Measurements from ENCODE around the gene PARVG. TPM values are rescaled to one million over a fixed set of nuclear protein-coding genes. Genes with fewer than 3 reads are reported as not detected.
A peak's percentile ranks its signal among the peaks of the same experiment; 100 is the strongest.

Gene PARVG, protein sequence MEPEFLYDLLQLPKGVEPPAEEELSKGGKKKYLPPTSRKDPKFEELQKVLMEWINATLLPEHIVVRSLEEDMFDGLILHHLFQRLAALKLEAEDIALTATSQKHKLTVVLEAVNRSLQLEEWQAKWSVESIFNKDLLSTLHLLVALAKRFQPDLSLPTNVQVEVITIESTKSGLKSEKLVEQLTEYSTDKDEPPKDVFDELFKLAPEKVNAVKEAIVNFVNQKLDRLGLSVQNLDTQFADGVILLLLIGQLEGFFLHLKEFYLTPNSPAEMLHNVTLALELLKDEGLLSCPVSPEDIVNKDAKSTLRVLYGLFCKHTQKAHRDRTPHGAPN
- polyA plus RNA-seq (2012; ENCODE audit: insufficient read depth, insufficient read length): 87.6 TPM

- peak within 1 kb of the TSS; percentile 85 for H3K4me3 ChIP-seq (ENCODE audit: low read length)
- peak; percentile 59 for DNase-seq (ENCODE audit: low read depth, low spot score)
These were observed at the start of gene PARVG for GRCh38 chr22:44180706-44181032. Gene PARVG (plus strand): TSS chr22:44180925. CDS start chr22:44183330, 2,405 bp downstream.

- no peak for DNase-seq (ENCODE audit: low read depth, low spot score)
These were observed 49.3 kb upstream of the PARVG start for GRCh38 chr22:44131412-44131811.

GRCh38 chr22:44131989-44132685 is 48.6 kb upstream of the PARVG start:
- H3K4me3 ChIP-seq (ENCODE audit: low read length): no peak overlapping the region
- DNase-seq (ENCODE audit: low read depth, low spot score): no peak

More at GRCh38 chr22:44131412-44131811, 49.3 kb upstream of the PARVG start:
- H3K4me3 ChIP-seq (ENCODE audit: low read length): no peak overlapping the region

DNA sequence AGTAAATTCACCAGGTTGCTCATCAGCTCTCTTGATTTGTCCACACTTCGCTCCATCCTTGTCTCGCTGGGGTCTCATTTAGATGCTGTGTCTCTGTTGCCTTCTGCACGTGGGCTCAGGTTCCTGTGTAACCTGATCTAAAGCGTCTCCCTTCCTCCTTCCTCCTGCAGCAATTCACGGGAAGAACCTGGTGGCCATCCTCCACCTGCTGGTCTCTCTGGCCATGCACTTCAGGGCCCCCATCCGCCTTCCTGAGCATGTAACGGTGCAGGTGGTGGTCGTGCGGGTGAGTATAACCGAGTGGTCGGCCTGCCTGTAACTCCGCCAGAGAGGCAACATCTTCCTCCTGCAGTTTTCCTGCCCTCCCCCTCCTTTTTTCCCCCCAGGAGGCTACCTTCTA is 48.0 kb upstream of the PARVG start:
- DNase-seq (ENCODE audit: low read depth, low spot score): no peak
- no peak overlapping the region for H3K4me3 ChIP-seq (ENCODE audit: low read length)

DNA sequence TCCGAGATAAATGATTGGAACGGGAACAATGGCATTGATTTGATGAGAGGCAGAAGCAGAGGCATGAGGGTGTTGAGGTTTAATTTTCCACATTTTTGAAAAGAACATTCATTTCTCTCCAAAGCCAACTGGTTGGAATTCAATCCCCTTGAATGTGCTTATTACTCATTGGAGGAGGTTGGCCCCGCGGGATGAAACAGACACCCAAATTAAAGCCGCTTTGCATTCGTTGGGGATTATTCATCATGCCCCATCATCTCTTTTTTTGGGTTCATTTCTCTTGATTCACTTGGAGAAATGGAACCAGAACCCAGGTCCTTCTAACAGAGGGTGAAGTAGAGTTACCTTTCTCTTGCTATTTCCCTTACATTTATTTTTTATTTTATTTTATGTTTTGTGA is 47.6 kb upstream of the PARVG start:
- no peak for DNase-seq (ENCODE audit: low read depth, low spot score)
- H3K4me3 ChIP-seq (ENCODE audit: low read length): no peak overlapping the region

DNA sequence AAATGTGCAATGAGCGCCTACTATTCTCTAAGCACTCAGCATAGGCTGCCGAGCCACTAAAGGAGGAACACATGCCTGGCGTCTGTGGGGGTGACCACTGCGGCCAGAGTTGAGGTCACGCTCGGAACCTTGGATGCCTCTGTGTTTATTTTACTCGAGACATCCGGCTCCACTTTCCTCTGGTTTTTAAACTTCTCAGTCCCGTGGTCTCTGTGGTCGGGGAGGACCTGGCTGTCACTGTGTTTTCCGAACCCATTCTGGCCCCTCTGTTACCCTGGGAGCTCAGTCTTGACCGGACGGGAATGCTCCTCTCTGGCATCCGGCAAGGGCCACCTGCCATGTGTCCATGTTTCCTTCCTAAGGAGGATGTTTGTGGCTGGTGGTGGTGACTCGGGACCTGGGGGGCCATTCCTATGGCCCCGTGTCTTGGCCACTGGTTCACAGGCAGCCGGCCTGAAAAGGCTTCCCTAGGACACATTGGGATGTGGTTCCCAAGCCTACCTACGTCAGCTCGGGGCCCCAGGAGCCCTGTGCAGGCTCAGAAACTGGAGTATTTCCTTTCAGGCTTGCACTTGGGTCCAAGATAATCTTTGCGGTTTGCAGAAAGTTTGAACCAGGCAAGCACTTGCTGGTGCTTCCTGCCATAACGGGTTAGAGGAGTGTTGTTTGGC is 46.7 kb upstream of the PARVG start:
- DNase-seq (ENCODE audit: low read depth, low spot score): no peak
- no peak overlapping the region for H3K4me3 ChIP-seq (ENCODE audit: low read length)

- DNase-seq (ENCODE audit: low read depth, low spot score): no peak
- no peak overlapping the region for H3K4me3 ChIP-seq (ENCODE audit: low read length)
These were observed 44.6 kb upstream of the PARVG start for GRCh38 chr22:44136112-44136511.

DNA sequence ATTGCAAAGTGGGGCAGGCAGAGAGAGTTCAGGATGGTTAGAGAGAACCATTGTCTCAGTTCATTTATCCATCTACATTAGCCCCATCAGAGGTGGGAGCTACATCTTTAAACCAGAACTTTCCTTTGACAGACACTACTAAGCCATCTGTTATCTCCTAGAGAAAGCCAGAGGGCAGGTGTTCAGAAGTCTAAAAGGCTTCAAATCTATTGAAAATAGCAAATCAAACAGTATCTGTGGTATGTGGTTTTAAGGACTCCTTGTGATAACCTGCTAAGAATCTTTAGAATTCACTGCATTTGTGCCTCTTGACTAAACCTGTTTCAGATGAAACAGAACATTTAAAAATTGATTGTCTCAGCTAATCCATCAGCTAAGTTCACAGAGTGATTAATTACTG is 43.9 kb upstream of the PARVG start:
- H3K4me3 ChIP-seq (ENCODE audit: low read length): no peak overlapping the region
- DNase-seq (ENCODE audit: low read depth, low spot score): peak; percentile 83

DNA sequence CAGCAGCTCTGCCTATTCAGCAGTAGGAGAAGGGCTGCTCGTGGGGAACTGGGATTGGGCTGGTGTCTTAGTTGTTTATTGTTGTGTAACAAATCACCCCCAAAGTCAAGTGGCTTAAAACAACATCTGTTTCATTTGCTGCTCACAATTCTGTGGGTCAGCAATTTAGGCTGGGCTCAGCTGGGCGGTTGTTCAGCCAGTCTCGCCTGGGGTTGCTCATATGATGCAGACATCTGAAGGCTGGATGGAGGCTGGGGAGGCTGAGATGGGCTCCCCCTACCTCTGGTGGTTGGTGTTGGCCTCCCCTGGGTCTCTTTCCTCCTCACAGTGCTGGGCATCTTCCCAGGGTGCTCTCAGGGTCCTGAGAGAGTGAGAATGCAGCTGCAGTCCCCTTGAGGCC is 43.3 kb upstream of the PARVG start:
- no peak for DNase-seq (ENCODE audit: low read depth, low spot score)
- no peak overlapping the region for H3K4me3 ChIP-seq (ENCODE audit: low read length)

- no peak overlapping the region for H3K4me3 ChIP-seq (ENCODE audit: low read length)
- no peak for DNase-seq (ENCODE audit: low read depth, low spot score)
These were observed 41.0 kb upstream of the PARVG start for GRCh38 chr22:44139773-44140172.

GRCh38 chr22:44142421-44143104 is 38.2 kb upstream of the PARVG start:
- H3K4me3 ChIP-seq (ENCODE audit: low read length): no peak overlapping the region
- DNase-seq (ENCODE audit: low read depth, low spot score): no peak

DNA sequence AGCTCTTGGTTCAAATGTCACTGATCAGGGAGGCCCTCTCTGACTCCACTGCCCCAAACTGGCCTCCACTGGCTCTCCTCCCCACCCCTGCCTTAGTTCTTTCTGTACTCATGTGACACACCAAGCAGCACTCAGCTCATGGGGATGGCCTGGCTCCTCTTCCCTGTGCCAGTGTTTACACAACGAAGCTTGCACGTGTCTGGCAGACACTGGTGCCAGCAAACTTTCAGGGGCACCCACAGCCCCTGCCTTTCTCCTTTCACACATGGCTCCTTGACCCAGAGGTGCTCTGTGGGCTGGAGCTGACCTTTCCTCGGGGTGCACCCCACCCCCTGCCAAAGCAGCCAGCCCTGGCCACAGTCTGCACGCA is 37.6 kb upstream of the PARVG start:
- DNase-seq (ENCODE audit: low read depth, low spot score): no peak

DNA sequence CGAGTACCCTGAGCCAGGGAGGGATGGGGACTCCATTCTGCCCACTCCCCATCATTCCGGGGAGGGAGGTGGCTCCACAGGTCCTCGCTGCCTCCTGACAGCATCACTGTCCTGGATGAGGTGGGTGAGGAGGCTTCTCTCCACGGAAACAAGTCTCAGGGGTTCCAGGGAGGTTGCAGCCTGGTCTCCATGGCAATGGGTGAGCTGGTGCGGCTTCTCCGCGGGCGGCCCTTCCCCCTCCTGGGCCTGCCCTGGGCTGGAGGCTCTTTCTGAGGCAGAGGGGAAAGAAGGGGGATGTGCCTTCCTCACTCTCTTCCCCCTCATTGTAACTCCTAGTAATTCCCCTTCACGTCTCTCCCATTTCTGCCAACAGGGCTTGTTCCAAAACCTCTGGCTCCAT is 37.1 kb upstream of the PARVG start:
- no peak for DNase-seq (ENCODE audit: low read depth, low spot score)
- H3K4me3 ChIP-seq (ENCODE audit: low read length): no peak overlapping the region

More for the DNA sequence above, 37.6 kb upstream of the PARVG start:
- no peak overlapping the region for H3K4me3 ChIP-seq (ENCODE audit: low read length)

DNA sequence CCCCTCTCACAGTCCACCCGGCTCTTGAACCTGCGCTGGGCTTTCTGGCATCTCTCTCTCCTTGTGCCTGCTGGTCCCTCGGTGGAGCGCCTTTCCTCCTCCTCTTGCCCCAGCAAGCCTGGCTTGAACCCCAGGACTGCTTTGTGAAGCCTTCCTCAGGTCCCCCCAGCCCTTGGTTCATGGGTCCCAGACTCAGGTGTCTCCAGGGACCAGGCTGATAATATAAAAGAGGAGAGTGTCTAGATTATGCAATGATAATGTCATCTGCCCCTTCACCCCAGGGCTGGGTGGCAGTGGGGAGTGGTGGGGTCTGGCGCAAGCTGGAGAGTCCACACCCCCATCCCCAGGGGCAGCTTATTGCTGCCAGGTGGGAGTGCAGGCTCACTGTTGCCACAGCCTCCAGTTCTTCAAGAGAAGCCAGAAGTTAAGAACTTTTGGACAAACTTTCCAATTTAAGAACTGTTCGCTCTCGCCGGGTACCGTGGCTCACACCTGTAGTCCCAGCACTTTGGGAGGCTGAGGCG is 36.6 kb upstream of the PARVG start:
- H3K4me3 ChIP-seq (ENCODE audit: low read length): no peak overlapping the region
- no peak for DNase-seq (ENCODE audit: low read depth, low spot score)

- H3K4me3 ChIP-seq (ENCODE audit: low read length): no peak overlapping the region
- DNase-seq (ENCODE audit: low read depth, low spot score): no peak
These were observed 35.2 kb upstream of the PARVG start for GRCh38 chr22:44145544-44145943.

DNA sequence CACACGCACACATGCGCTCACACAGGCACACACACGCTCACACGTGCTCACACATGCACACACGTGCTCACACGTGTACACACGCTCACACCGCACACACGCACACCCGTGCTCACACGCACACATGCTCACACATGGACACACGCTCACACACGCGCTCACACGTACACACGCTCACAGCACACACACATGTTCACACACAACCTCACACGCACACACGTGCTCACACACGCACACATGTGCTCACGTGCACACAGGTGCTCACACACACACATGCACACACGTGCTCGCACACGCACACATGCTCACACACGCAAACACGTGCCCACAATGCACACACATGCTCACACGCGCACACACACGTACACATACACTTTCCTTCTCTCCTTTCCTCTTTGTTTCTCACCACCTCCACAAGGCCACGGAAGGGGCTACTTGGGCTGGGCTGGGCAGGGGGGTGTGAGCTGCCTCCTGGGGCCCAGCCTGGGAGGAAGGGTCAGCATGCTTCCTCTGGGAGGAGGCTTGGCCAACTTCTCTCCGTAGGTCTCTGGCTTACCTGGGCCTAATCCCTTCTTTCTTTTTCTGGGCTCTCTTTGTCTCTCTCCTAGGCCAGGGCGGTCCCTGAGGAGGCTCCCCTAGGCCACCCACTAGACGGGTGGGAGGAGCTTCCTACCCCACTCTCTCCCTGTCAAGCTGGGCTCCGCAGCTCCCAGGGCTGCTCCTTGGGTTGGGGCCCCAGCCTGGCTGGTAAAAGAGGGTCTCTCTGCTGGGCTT is 34.5 kb upstream of the PARVG start:
- no peak overlapping the region for H3K4me3 ChIP-seq (ENCODE audit: low read length)

GRCh38 chr22:44147008-44147645 is 33.6 kb upstream of the PARVG start:
- DNase-seq (ENCODE audit: low read depth, low spot score): no peak
- no peak overlapping the region for H3K4me3 ChIP-seq (ENCODE audit: low read length)

More for the DNA sequence above, 34.5 kb upstream of the PARVG start:
- DNase-seq (ENCODE audit: low read depth, low spot score): no peak

DNA sequence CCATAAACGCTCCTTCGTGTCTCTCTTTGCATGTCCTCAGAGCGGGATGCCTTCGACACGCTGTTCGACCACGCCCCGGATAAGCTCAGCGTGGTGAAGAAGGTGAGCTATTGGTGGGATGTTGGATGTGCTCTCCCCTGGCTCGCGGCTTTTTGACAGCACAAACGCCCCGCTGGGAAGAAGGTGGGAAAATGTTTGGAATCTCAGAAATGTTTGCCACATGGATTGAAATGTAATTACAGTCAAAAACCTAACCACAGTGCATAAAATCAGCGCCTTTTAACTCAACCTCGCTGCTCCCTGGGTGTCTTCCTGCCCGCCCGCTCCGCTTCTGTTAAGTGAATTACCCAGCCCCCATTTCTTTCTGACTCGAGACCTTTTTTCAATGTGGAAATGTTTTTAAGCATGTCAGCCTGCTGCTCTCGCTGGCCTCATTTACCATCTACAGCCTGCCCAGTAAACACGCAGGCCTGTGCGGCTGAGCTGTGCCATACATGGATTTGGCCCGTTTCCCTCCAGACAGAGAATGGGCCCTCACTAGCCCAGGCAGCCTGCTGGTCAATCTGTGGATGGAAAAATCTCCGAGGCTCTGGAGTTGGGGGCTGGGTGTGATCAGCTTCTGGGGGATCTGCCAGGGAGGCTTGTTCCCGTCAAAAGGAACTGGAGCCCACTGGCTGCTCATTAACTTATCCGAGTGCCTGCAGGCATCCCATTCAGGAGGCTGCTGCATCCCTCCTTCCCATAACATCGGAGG is 32.7 kb upstream of the PARVG start:
- DNase-seq (ENCODE audit: low read depth, low spot score): no peak
- H3K4me3 ChIP-seq (ENCODE audit: low read length): no peak overlapping the region

All from Jurkat, Clone E6-1 (cell line).